Stimulated activated CD4-positive, alpha-beta T cell treated with anti-CD3 and anti-CD28 coated beads, Interleukin-15, amount 100 ng/mL, for 24 hours (primary cell): ENCODE results near the gene ENTPD1.
"Not testable (repeated sequence)": the region's sequence is repeated elsewhere in the genome, so short reads cannot be mapped to it uniquely, and the experiment has no call there.

Experiments
- DNase-seq: peaks from one replicate; pipeline ENCODE4 v3.0.0-alpha.2; 2020

Gene ENTPD1

GRCh38 chr10:95873139-95873538, 117.2 kb downstream of the ENTPD1 start:
- DNase-seq = no peak

- DNase-seq = no peak
Measured at GRCh38 chr10:95873651-95874050, 117.7 kb downstream of the ENTPD1 start.

DNA sequence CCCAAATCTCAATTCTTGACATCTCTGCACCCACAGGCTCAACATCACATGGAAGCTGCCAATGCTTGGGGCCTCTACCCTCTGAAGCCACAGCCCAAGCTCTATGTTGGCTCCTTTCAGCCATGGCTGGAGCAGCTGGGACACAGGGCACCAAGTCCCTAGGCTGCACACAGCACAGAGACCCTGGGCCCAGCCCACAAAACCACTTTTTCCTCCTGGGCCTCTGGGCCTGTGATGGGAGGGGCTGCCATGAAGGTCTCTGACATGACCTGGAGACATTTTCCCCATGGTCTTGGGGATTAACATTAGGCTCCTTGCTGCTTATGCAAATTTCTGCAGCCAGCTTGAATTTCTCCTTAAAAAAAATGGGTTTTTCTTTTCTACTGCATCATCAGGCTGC, 118.8 kb downstream of the ENTPD1 start:
- DNase-seq = not testable (repeated sequence)

DNA sequence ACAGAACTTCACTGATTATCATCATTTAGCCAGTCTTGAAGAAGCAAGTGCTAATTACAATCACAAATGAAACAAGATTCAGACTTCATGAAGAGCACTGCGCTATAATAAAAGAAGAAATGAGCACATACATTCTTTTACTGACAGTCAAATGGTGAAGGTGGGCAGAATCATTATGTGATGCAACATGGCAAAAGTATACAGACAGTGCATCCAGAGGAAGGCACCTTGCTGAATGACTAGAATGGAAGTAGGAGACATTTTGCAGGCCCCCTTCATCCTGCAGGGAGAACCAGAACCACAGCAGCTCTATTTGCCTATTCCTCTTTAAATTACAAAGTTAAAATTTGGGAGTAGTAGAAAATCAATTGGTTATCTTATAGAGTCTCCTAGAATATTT, 120.8 kb downstream of the ENTPD1 start:
- DNase-seq = no peak

DNA sequence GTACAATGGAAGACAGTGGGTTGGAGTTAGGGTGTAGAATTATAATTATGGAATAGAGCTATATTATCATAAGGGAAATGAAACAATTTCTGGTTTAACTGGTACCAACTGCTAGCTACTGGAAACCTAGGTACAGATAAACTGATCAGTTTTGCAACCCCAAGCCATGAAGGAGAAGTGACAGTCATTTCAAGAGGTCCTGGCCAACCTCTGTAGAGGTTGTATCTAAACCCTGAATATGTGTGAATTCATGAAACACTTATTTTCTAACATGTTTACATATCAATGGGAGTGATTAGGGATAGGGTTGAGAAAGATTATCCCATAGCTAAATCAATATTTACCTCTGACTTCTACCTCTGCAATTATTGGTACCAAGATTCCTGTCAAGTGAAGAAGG, 121.9 kb downstream of the ENTPD1 start:
- no peak for DNase-seq

DNA sequence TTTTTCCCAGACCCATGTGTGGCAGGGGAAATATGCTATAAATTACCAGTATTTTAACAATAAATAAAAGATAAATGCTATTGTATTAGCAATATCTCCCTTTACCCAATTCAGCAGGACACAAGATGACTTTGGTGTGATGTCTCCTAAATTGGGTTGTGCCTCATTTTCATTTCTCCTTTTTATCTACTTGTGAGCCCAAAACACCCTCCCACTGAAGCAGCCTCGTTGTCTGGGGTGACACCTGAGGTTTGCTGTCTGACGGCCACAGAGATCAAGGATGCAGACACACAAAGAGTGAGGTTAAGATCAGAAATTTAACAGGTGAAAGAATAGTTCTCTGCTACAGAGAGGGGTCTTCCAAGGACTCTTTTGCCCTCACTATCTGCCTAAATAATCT, 124.7 kb downstream of the ENTPD1 start:
- DNase-seq = no peak

- no peak for DNase-seq
Measured at GRCh38 chr10:95881316-95881715, 125.4 kb downstream of the ENTPD1 start.

GRCh38 chr10:95889830-95890229, 133.9 kb downstream of the ENTPD1 start:
- no peak for DNase-seq

GRCh38 chr10:95896071-95896850, 140.3 kb downstream of the ENTPD1 start:
- DNase-seq = no peak

DNA sequence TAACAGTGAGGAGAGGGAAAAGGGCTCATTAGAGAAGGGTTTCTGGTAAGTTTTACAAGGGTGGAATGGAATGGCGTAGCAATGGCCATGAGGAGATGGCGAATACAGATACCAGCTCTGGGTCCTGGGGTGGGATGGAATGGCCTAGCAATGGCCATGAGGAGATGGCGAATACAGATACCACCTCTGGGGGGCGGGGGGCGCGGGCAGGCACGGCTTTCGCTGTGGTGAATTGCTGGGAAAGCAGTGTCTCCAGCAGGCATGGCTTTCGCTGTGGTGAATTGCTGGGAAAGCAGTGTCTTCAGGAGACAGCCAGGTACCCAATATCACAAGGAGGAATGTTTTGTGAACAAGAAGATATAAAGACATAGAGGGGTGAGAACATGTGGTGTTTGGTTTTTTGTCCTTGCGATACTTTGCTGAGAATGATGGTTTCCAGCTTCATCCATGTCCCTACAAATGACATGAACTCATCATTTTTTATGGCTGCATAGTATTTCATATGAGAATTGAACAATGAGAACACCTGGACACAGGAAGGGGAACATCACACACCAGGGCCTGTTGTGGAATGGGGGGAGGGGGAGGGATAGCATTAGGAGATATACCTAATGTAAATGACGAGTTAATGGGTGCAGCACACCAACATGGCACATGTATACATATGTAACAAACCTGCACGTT, 150.1 kb downstream of the ENTPD1 start:
- not testable (repeated sequence) for DNase-seq

DNA sequence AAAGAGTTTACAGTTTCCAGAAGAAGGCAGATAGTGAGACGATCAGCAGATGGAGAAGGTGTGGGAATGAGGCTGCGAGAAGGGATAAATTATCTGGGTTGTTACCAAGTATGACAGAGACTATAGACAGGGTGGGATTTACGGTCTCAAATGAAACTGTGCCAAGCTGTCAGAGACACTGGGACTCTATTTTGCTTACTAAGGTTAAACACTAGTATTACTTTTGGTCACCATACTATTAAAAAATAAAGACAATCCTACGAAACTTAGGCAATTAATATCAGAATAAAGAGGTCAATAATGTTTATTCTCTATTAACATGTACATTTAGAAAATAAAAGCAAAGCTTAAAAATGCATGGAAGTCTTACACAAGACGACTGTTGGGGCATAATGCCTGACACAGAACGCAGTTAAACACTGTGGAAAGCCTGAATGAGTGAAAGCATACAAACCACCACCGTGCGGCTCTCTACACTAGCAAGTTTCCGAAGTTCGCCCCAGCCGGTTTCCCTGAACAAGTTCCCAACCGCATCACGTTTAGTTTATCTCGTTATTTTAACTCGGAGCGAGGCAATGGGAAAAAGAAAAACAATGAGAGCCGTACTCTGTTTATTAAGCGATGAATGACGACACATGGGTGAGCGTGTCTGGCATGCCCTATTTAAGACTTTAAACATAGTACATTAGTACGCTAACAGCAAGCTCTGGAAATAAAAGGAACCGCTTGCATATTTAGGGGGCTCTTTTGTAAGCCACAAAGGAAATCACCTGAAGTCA, 150.9 kb downstream of the ENTPD1 start:
- DNase-seq = peak; percentile 67

DNA sequence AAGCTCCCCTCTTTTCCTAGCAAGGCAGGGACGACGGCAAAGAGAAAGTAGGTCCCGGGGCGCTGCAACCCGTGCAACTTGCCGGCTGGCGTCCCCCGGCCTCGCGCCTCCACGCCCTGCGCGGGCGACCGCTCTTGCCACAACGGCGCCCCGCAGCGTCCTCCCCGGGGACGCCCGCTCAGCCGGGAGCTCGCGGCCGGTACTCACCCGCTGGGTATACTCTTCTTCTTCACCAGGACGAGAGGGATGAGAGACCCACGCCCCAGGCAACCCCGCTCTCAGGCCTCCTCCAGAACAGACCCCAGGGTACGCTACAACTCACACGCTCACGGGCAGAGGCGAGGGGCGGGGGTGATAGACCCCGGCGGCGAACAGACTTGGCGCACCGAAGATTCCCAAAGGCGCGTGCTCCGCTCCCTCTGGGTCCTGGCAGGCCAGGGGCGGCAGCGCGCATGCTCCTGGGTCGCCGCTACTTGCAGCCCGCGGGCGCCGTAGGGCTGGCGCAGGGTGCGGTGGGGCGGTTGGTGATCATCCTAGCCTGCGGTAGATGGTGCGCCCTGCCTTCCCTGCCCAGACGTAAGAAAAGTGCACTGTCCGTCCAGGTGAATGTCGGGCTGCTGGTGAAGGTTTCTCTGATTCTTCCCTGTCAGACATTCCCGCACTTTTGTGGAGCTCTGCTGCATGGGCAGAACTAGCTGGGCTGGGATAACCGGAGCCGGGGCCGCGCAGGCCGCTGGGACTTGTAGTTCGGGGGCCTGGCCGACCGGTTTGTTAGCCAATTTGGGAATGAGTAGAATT, 151.7 kb downstream of the ENTPD1 start, which contains the start of gene CC2D2B:
CC2D2B (plus strand) TSS at position 520 of the 798 bp plus-strand sequence. CDS start 3,349 bp downstream, outside the sequence.
- DNase-seq = peak; percentile 86

DNA sequence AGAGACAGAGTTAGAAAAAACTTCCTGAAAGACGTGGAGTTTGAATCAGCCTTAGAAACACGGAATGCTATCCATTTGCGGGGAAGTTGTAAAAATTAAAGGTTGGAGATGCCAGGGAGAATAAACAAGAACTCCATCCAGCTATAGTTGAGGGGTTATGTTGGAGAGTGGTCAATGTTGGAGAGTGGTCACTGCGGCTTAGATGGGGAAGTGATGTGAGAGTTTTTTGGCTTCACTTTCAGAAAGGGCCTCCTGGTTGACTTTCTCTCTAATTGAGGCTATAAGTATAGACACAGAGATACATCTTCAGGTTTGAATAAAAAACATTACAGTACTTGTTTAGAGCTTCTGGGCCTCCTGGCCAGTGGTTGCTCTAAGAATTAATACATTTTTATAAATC, 152.5 kb downstream of the ENTPD1 start:
- no peak for DNase-seq

- no peak for DNase-seq
Measured at GRCh38 chr10:95909561-95909960, 153.6 kb downstream of the ENTPD1 start.

- DNase-seq = not testable (repeated sequence)
Measured at GRCh38 chr10:95916039-95916438, 160.1 kb downstream of the ENTPD1 start.
